Neural progenitor cell (in vitro differentiated cells): ENCODE measurements around the gene OPA1. TPM values are rescaled to one million over a fixed set of nuclear protein-coding genes. Genes with fewer than 3 reads are reported as not detected.

Source experiments
- DNase-seq: peaks from one replicate; pipeline ENCODE4 v3.0.0-alpha.2; 2016; ENCODE audit warnings: low spot score
- H2AFZ ChIP-seq: fragments of 200-600 bp; sonication (generic); replicated peaks from 2 replicates; pipeline ENCODE4 v1.6.1; 2016; ENCODE audit warnings: antibody characterized with exemption
- H3F3A ChIP-seq: fragments of 200-600 bp; sonication (generic); 2 replicates; pipeline ENCODE4 v1.6.1; 2016; ENCODE audit warnings: antibody characterized with exemption, low read depth
- H3K27ac ChIP-seq: fragments of 200-600 bp; sonication (generic); 2 replicates; pipeline ENCODE4 v1.5.1; 2016; ENCODE audit warnings: mild to moderate bottlenecking
- H3K27me3 ChIP-seq: fragments of 200-600 bp; sonication (generic); 2 replicates; pipeline ENCODE4 v1.6.1; 2016; ENCODE audit warnings: mild to moderate bottlenecking, moderate library complexity
- H3K36me3 ChIP-seq: fragments of 200-600 bp; sonication (generic); 2 replicates; pipeline ENCODE4 v1.5.1; 2016
- H3K4me1 ChIP-seq: fragments of 200-600 bp; sonication (generic); 2 replicates; pipeline ENCODE4 v1.6.1; 2016; ENCODE audit warnings: mixed run types
- H3K4me2 ChIP-seq: fragments of 200-600 bp; sonication (generic); 2 replicates; pipeline ENCODE4 v1.6.1; 2016
- H3K4me3 ChIP-seq: fragments of 200-600 bp; sonication (generic); 2 replicates; pipeline ENCODE4 v1.5.1; 2016
- H3K79me2 ChIP-seq: fragments of 200-600 bp; sonication (generic); 2 replicates; pipeline ENCODE4 v1.6.1; 2016; ENCODE audit warnings: low read depth
- H3K9ac ChIP-seq: fragments of 200-600 bp; sonication (generic); 2 replicates; pipeline ENCODE4 v1.6.1; 2016
- H3K9me3 ChIP-seq: fragments of 200-600 bp; sonication (generic); 2 replicates; pipeline ENCODE4 v1.5.1; 2016; ENCODE audit warnings: low read depth
- H4K20me1 ChIP-seq: fragments of 200-600 bp; sonication (generic); 2 replicates; pipeline ENCODE4 v1.6.1; 2016; ENCODE audit warnings: low read depth
- H3K27ac Mint-ChIP-seq: 3 replicates; pipeline ENCODE4 v1.8.0; 2021; ENCODE audit warnings: mixed read lengths
- H3K27me3 Mint-ChIP-seq: 2 replicates; pipeline ENCODE4 v1.8.0; 2022; ENCODE audit warnings: low read depth, mild to moderate bottlenecking, inconsistent platforms, moderate library complexity, mixed read lengths; ENCODE audit not compliant: insufficient read depth
- H3K36me3 Mint-ChIP-seq: 3 replicates; pipeline ENCODE4 v1.8.0; 2021; ENCODE audit warnings: mixed read lengths
- H3K4me1 Mint-ChIP-seq: 3 replicates; pipeline ENCODE4 v1.8.0; 2021; ENCODE audit warnings: mixed read lengths
- H3K4me3 Mint-ChIP-seq: 3 replicates; pipeline ENCODE4 v1.8.0; 2021; ENCODE audit warnings: mild to moderate bottlenecking, moderate library complexity, mixed read lengths
- H3K9me3 Mint-ChIP-seq: 3 replicates; pipeline ENCODE4 v1.8.0; 2020; ENCODE audit warnings: mixed read lengths
- EZH2 ChIP-seq: fragments of 200-600 bp; sonication (generic); IDR thresholded peaks from 2 replicates; pipeline ENCODE4 v1.6.1; 2017; ENCODE audit warnings: antibody characterized with exemption, mild to moderate bottlenecking, moderate library complexity
- EZH2phosphoT487 ChIP-seq: fragments of 200-600 bp; sonication (generic); IDR thresholded peaks from 2 replicates; pipeline ENCODE4 v1.6.1; 2017; ENCODE audit warnings: antibody characterized with exemption
- total RNA-seq: library from RNA; depleted of rRNA; stranded (reverse); fragments of >200 nt; gene quantifications from 2 replicates; pipeline ENCODE4 v1.2.3, GENCODE V29; 2015; ENCODE audit warnings: low replicate concordance
- TF ChIP-seq, protein P1 (sequence below): fragments of 200-600 bp; sonication (generic); IDR thresholded peaks from 2 replicates; pipeline ENCODE4 v1.5.1; 2017; ENCODE audit warnings: antibody characterized with exemption, mild to moderate bottlenecking

The OPA1 gene
- total RNA-seq, 1 donor from 2014 or later = 125 TPM

- Histone ChIP-seq H3K4me3 (no peak overlapping the region), H3K4me2 (no peak overlapping the region), H4K20me1 (no peaks in the 10 kb centered on the region), H3K4me1 (no peaks in the 10 kb centered on the region), H3K36me3 (no peaks in the 10 kb centered on the region), H3F3A (no peaks in the 10 kb centered on the region), H3K27ac (no peak overlapping the region), H3K9me3 (no peaks in the 10 kb centered on the region), H2AFZ (no peak overlapping the region), H3K79me2 (no peaks in the 10 kb centered on the region), H3K9ac (no peak overlapping the region), H3K27me3 (no peaks in the 10 kb centered on the region)
- no peak for DNase-seq
- Mint-ChIP-seq H3K4me1 (no peaks in the 10 kb centered on the region), H3K27ac (no peak overlapping the region), H3K9me3 (no peaks in the 10 kb centered on the region), H3K4me3 (no peak overlapping the region), H3K36me3 (no peaks in the 10 kb centered on the region), H3K27me3 (no peaks in the 10 kb centered on the region)
- TF ChIP-seq EZH2 (no peak), EZH2phosphoT487 (no peak)
- TF ChIP-seq, protein P1, sequence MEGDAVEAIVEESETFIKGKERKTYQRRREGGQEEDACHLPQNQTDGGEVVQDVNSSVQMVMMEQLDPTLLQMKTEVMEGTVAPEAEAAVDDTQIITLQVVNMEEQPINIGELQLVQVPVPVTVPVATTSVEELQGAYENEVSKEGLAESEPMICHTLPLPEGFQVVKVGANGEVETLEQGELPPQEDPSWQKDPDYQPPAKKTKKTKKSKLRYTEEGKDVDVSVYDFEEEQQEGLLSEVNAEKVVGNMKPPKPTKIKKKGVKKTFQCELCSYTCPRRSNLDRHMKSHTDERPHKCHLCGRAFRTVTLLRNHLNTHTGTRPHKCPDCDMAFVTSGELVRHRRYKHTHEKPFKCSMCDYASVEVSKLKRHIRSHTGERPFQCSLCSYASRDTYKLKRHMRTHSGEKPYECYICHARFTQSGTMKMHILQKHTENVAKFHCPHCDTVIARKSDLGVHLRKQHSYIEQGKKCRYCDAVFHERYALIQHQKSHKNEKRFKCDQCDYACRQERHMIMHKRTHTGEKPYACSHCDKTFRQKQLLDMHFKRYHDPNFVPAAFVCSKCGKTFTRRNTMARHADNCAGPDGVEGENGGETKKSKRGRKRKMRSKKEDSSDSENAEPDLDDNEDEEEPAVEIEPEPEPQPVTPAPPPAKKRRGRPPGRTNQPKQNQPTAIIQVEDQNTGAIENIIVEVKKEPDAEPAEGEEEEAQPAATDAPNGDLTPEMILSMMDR = no peak
Observed at GRCh38 chr3:193574488-193575070, 18.4 kb upstream of the OPA1 start.

DNA sequence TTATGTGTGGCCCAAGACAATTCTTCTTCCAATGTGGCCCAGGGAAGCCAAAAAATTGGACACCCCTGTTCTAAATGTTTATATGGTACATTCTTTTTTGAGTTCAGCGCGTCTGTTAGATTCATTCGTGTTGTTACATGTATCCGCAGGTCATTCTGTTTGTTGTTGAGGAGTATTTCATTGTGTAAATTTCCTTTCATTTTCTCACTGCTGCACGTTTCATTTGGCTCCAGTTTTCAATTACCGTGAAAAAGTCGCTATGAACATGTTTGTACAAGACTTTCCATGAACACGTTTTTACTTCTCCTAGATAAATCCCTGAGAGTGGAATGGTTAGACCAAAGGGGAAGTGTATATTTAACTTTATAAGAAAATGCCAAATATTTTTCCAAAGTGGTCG is 7.5 kb upstream of the OPA1 start:
- DNase-seq = no peak
- H3K36me3 Mint-ChIP-seq = no peaks in the 10 kb centered on the region
- TF ChIP-seq, protein P1 = no peak
- TF ChIP-seq EZH2phosphoT487 (no peak), EZH2 (no peak)

DNA sequence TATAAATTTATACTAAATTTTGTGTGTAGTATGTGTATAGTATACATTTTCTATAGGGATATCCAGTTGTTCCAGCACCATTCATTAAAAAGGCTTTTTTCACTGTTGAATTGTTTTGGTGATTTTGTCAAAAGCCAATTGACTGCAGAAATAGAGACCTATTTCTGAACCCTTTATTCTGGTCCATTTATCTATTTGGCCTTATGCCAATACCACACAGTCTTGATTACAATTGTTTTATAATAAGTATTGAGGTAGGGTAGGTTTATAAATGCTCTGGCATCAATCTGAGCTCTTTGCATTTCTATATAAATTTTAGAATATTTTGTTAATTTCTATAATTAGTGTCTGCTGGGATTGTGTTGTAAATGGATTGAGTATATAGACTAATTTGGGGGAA is 6.5 kb upstream of the OPA1 start:
- no peaks in the 10 kb centered on the region for H3K4me1 Mint-ChIP-seq
- no peak overlapping the region for H3K4me3 Mint-ChIP-seq
- H3K27ac ChIP-seq = no peak overlapping the region
- no peaks in the 10 kb centered on the region for H3K9me3 Mint-ChIP-seq
- no peaks in the 10 kb centered on the region for H3K4me1 ChIP-seq
- TF ChIP-seq, protein P1 = no peak
- TF ChIP-seq EZH2phosphoT487 (no peak), EZH2 (no peak)
- no peak overlapping the region for H3K4me3 ChIP-seq
- H3K27ac Mint-ChIP-seq = no peak overlapping the region
- no peak overlapping the region for H2AFZ ChIP-seq
- no peaks in the 10 kb centered on the region for H3F3A ChIP-seq
- no peaks in the 10 kb centered on the region for H3K27me3 ChIP-seq
- H3K9me3 ChIP-seq = no peaks in the 10 kb centered on the region
- H3K79me2 ChIP-seq = no peaks in the 10 kb centered on the region
- no peaks in the 10 kb centered on the region for H3K36me3 ChIP-seq
- H4K20me1 ChIP-seq = no peaks in the 10 kb centered on the region
- no peaks in the 10 kb centered on the region for H3K36me3 Mint-ChIP-seq
- DNase-seq = no peak
- H3K27me3 Mint-ChIP-seq = peaks cover 2% of the 10 kb centered on the region
- H3K4me2 ChIP-seq = no peak overlapping the region
- no peak overlapping the region for H3K9ac ChIP-seq

More for the DNA sequence above, 7.5 kb upstream of the OPA1 start:
- peaks cover 2% of the 10 kb centered on the region for H3K27me3 Mint-ChIP-seq
- Histone ChIP-seq H2AFZ (no peak overlapping the region), H3K36me3 (no peaks in the 10 kb centered on the region), H3K4me3 (no peak overlapping the region), H3K27me3 (no peaks in the 10 kb centered on the region), H4K20me1 (no peaks in the 10 kb centered on the region), H3K9ac (no peak overlapping the region), H3K4me2 (no peak overlapping the region), H3K4me1 (no peaks in the 10 kb centered on the region), H3K27ac (no peak overlapping the region), H3K79me2 (no peaks in the 10 kb centered on the region), H3K9me3 (no peaks in the 10 kb centered on the region), H3F3A (no peaks in the 10 kb centered on the region)
- no peaks in the 10 kb centered on the region for H3K9me3 Mint-ChIP-seq
- H3K4me1 Mint-ChIP-seq = no peaks in the 10 kb centered on the region
- H3K27ac Mint-ChIP-seq = no peak overlapping the region
- no peak overlapping the region for H3K4me3 Mint-ChIP-seq
